ENCODE results near the gene OR52W1. TPM values are rescaled to one million over a fixed set of nuclear protein-coding genes. Genes with fewer than 3 reads are reported as not detected.

OR52W1 gene, protein sequence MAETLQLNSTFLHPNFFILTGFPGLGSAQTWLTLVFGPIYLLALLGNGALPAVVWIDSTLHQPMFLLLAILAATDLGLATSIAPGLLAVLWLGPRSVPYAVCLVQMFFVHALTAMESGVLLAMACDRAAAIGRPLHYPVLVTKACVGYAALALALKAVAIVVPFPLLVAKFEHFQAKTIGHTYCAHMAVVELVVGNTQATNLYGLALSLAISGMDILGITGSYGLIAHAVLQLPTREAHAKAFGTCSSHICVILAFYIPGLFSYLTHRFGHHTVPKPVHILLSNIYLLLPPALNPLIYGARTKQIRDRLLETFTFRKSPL
- total RNA-seq = not detected in 2 replicates
- long read RNA-seq = 0 reads

DNA sequence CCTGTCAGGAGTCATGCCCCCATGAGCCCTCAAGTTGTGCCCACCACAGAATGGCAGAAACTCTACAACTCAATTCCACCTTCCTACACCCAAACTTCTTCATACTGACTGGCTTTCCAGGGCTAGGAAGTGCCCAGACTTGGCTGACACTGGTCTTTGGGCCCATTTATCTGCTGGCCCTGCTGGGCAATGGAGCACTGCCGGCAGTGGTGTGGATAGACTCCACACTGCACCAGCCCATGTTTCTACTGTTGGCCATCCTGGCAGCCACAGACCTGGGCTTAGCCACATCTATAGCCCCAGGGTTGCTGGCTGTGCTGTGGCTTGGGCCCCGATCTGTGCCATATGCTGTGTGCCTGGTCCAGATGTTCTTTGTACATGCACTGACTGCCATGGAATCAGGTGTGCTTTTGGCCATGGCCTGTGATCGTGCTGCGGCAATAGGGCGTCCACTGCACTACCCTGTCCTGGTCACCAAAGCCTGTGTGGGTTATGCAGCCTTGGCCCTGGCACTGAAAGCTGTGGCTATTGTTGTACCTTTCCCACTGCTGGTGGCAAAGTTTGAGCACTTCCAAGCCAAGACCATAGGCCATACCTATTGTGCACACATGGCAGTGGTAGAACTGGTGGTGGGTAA, at the start of gene OR52W1:
Gene OR52W1, plus strand, starts transcription at position 51 of the 637 bp plus-strand sequence. Its CDS starts 0 bp downstream, at position 51.
- Mint-ChIP-seq H3K9me3 (ENCODE audit: unreplicated experiment) (no peaks in the 10 kb centered on the region), H3K4me3 (ENCODE audit: unreplicated experiment) (no peak within 1 kb of the TSS), H3K36me3 (ENCODE audit: unreplicated experiment) (peaks cover 7% of the 10 kb centered on the region), H3K27ac (ENCODE audit: unreplicated experiment) (no peak within 1 kb of the TSS), H3K4me1 (ENCODE audit: unreplicated experiment) (peaks cover 4% of the 10 kb centered on the region), H3K27me3 (ENCODE audit: unreplicated experiment) (peaks cover 11% of the 10 kb centered on the region)
- no peak for DNase-seq (ENCODE audit: extremely low spot score, unreplicated experiment)
- TF ChIP-seq, protein P1, sequence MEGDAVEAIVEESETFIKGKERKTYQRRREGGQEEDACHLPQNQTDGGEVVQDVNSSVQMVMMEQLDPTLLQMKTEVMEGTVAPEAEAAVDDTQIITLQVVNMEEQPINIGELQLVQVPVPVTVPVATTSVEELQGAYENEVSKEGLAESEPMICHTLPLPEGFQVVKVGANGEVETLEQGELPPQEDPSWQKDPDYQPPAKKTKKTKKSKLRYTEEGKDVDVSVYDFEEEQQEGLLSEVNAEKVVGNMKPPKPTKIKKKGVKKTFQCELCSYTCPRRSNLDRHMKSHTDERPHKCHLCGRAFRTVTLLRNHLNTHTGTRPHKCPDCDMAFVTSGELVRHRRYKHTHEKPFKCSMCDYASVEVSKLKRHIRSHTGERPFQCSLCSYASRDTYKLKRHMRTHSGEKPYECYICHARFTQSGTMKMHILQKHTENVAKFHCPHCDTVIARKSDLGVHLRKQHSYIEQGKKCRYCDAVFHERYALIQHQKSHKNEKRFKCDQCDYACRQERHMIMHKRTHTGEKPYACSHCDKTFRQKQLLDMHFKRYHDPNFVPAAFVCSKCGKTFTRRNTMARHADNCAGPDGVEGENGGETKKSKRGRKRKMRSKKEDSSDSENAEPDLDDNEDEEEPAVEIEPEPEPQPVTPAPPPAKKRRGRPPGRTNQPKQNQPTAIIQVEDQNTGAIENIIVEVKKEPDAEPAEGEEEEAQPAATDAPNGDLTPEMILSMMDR (IDR thresholded peaks at IDR 0.05) = no peak

DNA sequence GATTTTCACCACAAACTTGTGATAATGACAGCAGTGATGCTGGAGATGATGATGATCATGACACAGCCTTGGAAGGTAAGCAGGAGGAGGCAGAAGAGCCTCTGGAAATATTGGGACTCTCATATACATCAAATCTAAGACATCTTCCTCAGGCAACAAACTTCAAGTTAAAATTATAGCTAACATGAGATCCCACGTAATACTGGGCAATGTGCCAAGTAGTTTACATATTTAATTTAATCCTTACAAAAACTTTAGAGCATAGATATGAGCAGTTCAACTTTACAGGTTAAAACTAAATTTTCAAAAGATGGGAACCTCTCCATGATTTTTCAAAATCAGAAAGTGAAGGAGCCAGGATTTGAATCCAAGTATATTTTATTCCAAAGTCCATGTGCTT, 47.9 kb upstream of the OR52W1 start:
- Mint-ChIP-seq H3K9me3 (ENCODE audit: unreplicated experiment) (peaks cover 6% of the 10 kb centered on the region), H3K27ac (ENCODE audit: unreplicated experiment) (no peak overlapping the region), H3K36me3 (ENCODE audit: unreplicated experiment) (no peaks in the 10 kb centered on the region), H3K4me1 (ENCODE audit: unreplicated experiment) (no peaks in the 10 kb centered on the region), H3K4me3 (ENCODE audit: unreplicated experiment) (no peak overlapping the region), H3K27me3 (ENCODE audit: unreplicated experiment) (no peaks in the 10 kb centered on the region)
- TF ChIP-seq, protein P1 (IDR thresholded peaks at IDR 0.05) = no peak
- no peak for DNase-seq (ENCODE audit: extremely low spot score, unreplicated experiment)

DNA sequence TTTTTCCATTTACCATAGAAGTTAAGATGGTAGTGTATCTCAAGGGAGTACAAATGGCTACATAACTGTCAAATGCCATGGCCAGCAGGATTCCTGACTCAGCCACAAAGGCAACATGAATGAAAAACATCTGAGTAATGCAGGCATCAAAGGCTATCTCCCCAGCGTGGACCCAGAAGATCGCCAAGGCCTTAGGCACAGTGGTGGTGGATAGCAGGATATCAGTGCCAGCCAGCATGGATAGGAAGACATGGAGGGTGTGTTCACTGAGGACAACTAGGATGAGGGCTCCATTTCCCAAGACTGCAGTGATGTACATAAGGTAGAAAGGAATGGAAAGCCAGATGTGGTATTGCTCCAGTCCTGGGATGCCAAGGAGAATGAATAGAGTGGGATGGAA, 46.9 kb upstream of the OR52W1 start:
- Mint-ChIP-seq H3K27ac (ENCODE audit: unreplicated experiment) (no peak overlapping the region), H3K36me3 (ENCODE audit: unreplicated experiment) (no peaks in the 10 kb centered on the region), H3K4me1 (ENCODE audit: unreplicated experiment) (no peaks in the 10 kb centered on the region), H3K9me3 (ENCODE audit: unreplicated experiment) (peaks cover 6% of the 10 kb centered on the region), H3K27me3 (ENCODE audit: unreplicated experiment) (no peaks in the 10 kb centered on the region), H3K4me3 (ENCODE audit: unreplicated experiment) (no peak overlapping the region)
- TF ChIP-seq, protein P1 (IDR thresholded peaks at IDR 0.05) = no peak
- DNase-seq (ENCODE audit: extremely low spot score, unreplicated experiment) = no peak

DNA sequence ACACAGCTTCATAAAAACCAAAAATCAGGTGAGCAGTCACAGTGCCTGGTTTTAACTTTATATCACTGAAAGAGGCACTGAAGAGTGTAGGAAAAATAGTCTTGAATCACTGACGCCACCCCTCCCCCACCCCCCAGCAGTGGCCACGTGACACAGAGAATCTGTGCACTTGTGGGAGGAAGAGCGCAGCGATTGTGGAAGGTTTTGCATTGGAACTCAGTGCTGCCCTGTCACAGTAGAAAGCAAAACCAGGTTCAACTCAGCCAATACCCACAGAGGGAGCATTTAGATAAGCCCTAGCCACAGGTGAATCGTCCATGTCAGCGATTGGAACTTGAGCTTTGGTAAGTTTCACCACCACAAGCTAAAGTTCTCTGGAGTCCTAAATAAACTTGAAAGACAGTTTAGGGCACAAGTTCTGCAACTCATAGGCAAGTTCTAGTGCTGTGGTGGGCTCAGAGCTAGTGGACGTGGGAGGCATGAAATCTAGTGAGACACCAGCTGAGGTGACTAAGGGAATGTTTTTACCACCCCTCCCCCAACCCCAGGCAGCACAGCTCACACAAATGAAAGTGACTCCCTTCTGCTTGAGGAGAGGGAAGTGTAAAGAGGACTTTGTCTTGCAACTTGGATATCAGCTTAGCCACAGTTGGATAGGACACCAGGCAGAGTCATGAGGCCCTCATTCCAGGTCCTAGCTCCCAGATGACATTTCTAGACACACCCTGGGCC, 42.2 kb upstream of the OR52W1 start:
- no peaks in the 10 kb centered on the region for H3K9me3 Mint-ChIP-seq (ENCODE audit: unreplicated experiment)
- TF ChIP-seq, protein P1 (IDR thresholded peaks at IDR 0.05) = no peak
- no peak overlapping the region for H3K4me3 Mint-ChIP-seq (ENCODE audit: unreplicated experiment)
- no peaks in the 10 kb centered on the region for H3K36me3 Mint-ChIP-seq (ENCODE audit: unreplicated experiment)
- H3K27ac Mint-ChIP-seq (ENCODE audit: unreplicated experiment) = no peak overlapping the region
- H3K4me1 Mint-ChIP-seq (ENCODE audit: unreplicated experiment) = no peaks in the 10 kb centered on the region
- no peak for DNase-seq (ENCODE audit: extremely low spot score, unreplicated experiment)
- no peaks in the 10 kb centered on the region for H3K27me3 Mint-ChIP-seq (ENCODE audit: unreplicated experiment)

DNA sequence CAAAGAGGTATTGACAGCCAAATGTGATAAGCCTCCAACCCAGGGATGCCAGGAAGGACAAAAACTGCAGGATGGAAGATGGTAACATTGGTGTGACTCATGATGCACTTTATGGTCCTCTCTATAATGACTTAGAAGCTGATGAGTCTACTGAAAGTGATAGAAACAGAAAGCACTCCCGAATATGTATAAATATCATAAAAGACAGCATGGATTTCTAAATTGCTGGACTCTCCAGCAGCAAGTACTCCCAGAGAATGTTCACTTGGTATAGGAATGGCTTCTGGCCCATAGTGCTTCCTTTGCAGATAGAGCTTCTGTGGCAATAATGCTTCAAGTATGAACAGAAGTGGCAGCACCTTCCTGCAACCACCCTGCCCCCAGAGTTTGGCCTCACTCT, 28.8 kb upstream of the OR52W1 start, which contains the start of gene OR52B2:
Gene OR52B2, minus strand, starts transcription at position 101 of the 400 bp plus-strand sequence. Its CDS starts 0 bp downstream, at position 101.
- TF ChIP-seq, protein P1 (IDR thresholded peaks at IDR 0.05) = no peak
- H3K36me3 Mint-ChIP-seq (ENCODE audit: unreplicated experiment) = no peaks in the 10 kb centered on the region
- no peak for DNase-seq (ENCODE audit: extremely low spot score, unreplicated experiment)
- H3K4me1 Mint-ChIP-seq (ENCODE audit: unreplicated experiment) = no peaks in the 10 kb centered on the region
- peaks cover 9% of the 10 kb centered on the region for H3K27me3 Mint-ChIP-seq (ENCODE audit: unreplicated experiment)
- peaks cover 6% of the 10 kb centered on the region for H3K9me3 Mint-ChIP-seq (ENCODE audit: unreplicated experiment)
- no peak within 1 kb of the TSS for H3K27ac Mint-ChIP-seq (ENCODE audit: unreplicated experiment)
- no peak within 1 kb of the TSS for H3K4me3 Mint-ChIP-seq (ENCODE audit: unreplicated experiment)
